Neuronal stem cell (in vitro differentiated cells): ENCODE data around the gene PRIMA1.
A peak's percentile ranks its signal among the peaks of the same experiment; 100 is the strongest.

Source experiments
- DNase-seq: peaks from one replicate; pipeline ENCODE4 v3.0.0-alpha.2; 2013; ENCODE audit warnings: low spot score
- H2AFZ ChIP-seq: one replicate; pipeline ENCODE4 v1.6.1; 2013; ENCODE audit warnings: mild to moderate bottlenecking, low read length, inconsistent platforms
- H2AK5ac ChIP-seq: 2 replicates; pipeline ENCODE4 v1.6.1; 2013; ENCODE audit warnings: low read depth, mild to moderate bottlenecking, inconsistent platforms, low read length, moderate library complexity, mixed read lengths
- H2BK120ac ChIP-seq: 2 replicates; pipeline ENCODE4 v1.6.1; 2013; ENCODE audit warnings: low read depth, mild to moderate bottlenecking, inconsistent platforms, low read length, moderate library complexity, mixed read lengths
- H2BK12ac ChIP-seq: one replicate; pipeline ENCODE4 v1.6.1; 2013; ENCODE audit warnings: low read length, inconsistent platforms
- H2BK15ac ChIP-seq: 2 replicates; pipeline ENCODE4 v1.6.1; 2013; ENCODE audit warnings: mild to moderate bottlenecking, low read length, inconsistent platforms, mixed read lengths
- H2BK5ac ChIP-seq: one replicate; pipeline ENCODE4 v1.6.1; 2013; ENCODE audit warnings: inconsistent platforms, mild to moderate bottlenecking, low read length, moderate library complexity
- H3K14ac ChIP-seq: one replicate; pipeline ENCODE4 v1.6.1; 2013; ENCODE audit warnings: low read length, inconsistent platforms
- H3K18ac ChIP-seq: 2 replicates; pipeline ENCODE4 v1.6.1; 2013; ENCODE audit warnings: low read length, inconsistent platforms
- H3K23ac ChIP-seq: 2 replicates; pipeline ENCODE4 v1.6.1; 2013; ENCODE audit warnings: low read depth, mild to moderate bottlenecking, mixed read lengths, low read length, inconsistent platforms; ENCODE audit not compliant: poor library complexity
- H3K27ac ChIP-seq: replicated peaks from 3 replicates; pipeline ENCODE4 v1.5.1; 2013; ENCODE audit warnings: low read length, inconsistent platforms
- H3K27me3 ChIP-seq, 3 experiments: 2 replicates each; pipeline ENCODE4 v1.6.1; 2013; ENCODE audit warnings: low read length in 3 of 3, mild to moderate bottlenecking in 2 of 3, inconsistent platforms in 1 of 3, low read depth in 1 of 3, mixed read lengths in 1 of 3, moderate library complexity in 1 of 3; ENCODE audit not compliant: control insufficient read depth in 3 of 3, insufficient read depth in 3 of 3
- H3K36me3 ChIP-seq, 2 donors: replicated peaks in 1 of 2; 2 replicates each; pipeline ENCODE4 v1.6.1; 2013; ENCODE audit warnings: low read length in 2 of 2; ENCODE audit not compliant: control insufficient read depth in 2 of 2, insufficient read depth in 2 of 2
- H3K4ac ChIP-seq: 2 replicates; pipeline ENCODE4 v1.6.1; 2013; ENCODE audit warnings: inconsistent platforms, mild to moderate bottlenecking, low read length, moderate library complexity
- H3K4me1 ChIP-seq, 2 donors: 1 replicate in 1 of 2; 2 replicates in 1 of 2; pipeline ENCODE4 v1.6.1; 2013; ENCODE audit warnings: low read length in 2 of 2, low read depth in 1 of 2; ENCODE audit not compliant: control insufficient read depth in 2 of 2, insufficient read depth in 1 of 2
- H3K4me2 ChIP-seq: one replicate; pipeline ENCODE4 v1.6.1; 2013; ENCODE audit warnings: mild to moderate bottlenecking, low read length, inconsistent platforms; ENCODE audit not compliant: insufficient read depth, poor library complexity, severe bottlenecking
- H3K4me3 ChIP-seq, 2 donors: 2 replicates each; pipeline ENCODE4 v1.5.1; 2013; ENCODE audit warnings: low read length in 2 of 2, mild to moderate bottlenecking in 2 of 2, inconsistent platforms in 1 of 2, moderate library complexity in 1 of 2
- H3K79me1 ChIP-seq: one replicate; pipeline ENCODE4 v1.6.1; 2013; ENCODE audit warnings: low read depth, mild to moderate bottlenecking, inconsistent platforms, low read length, moderate library complexity
- H3K9ac ChIP-seq: one replicate; pipeline ENCODE4 v1.6.1; 2013; ENCODE audit warnings: mild to moderate bottlenecking, low read depth, low read length, inconsistent platforms; ENCODE audit not compliant: poor library complexity
- H3K9me3 ChIP-seq, 2 donors: replicated peaks in 1 of 2; 2 replicates each; pipeline versions ENCODE3 to v1.6.1; 2013; ENCODE audit warnings: low read length in 2 of 2, mild to moderate bottlenecking in 2 of 2, inconsistent platforms in 1 of 2, low read depth in 1 of 2, mixed read lengths in 1 of 2, moderate library complexity in 1 of 2; ENCODE audit not compliant: control insufficient read depth in 2 of 2, insufficient read depth in 1 of 2
- H4K8ac ChIP-seq: one replicate; pipeline ENCODE4 v1.6.1; 2013; ENCODE audit warnings: low read depth, mild to moderate bottlenecking, inconsistent platforms, low read length, moderate library complexity
- H4K91ac ChIP-seq: one replicate; pipeline ENCODE4 v1.6.1; 2013; ENCODE audit warnings: low read length, low read depth, mild to moderate bottlenecking, inconsistent platforms; ENCODE audit not compliant: poor library complexity
- WGBS, 2 donors: extraction: QIAGEN DNeasy Blood & Tissue Kit; methylation state at CpG; one replicate each; pipeline ENCODE4 v1.1.7; 2013; ENCODE audit warnings: missing lambda C conversion rate in 2 of 2, mixed read lengths in 1 of 2; ENCODE audit not compliant: insufficient read length in 2 of 2, insufficient replicate concordance in 1 of 2; ENCODE audit errors: extremely low coverage in 2 of 2; 5-methylcytosine and 5-hydroxymethylcytosine counted together

PRIMA1 gene

DNA sequence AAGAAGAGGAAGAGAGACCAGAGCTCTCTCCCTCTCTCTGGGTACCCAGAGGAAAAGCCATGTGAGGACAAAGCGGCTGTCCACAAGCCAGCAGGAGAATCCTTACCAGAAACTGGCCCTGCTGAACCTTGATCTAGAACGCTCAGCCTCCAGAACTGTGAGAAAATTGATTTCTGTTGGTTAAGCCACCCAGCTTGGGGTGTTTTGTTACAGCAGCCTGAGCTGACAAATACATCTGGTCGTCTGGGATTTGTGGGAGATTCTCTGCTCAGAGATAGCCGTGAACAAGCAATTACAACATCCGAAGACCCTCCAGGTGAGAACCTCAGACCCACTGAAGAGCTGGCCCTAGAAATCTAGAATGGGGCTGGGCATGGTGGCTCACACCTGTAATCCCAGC is 6.5 kb upstream of the PRIMA1 start:
- no peak overlapping the region for H3K14ac ChIP-seq
- no peak overlapping the region for H2AFZ ChIP-seq
- no peak overlapping the region for H3K4me2 ChIP-seq
- no peak for DNase-seq
- H2BK15ac ChIP-seq, result no peak overlapping the region
- H3K9me3 ChIP-seq, result no peaks in the 10 kb centered on the region
- no peak overlapping the region for H4K8ac ChIP-seq
- H3K27me3 ChIP-seq, result peaks cover 0 to 18% (median 0%) of the 10 kb centered on the region in 3 experiments
- WGBS, 2 donors, result no CpG with 5 or more reads among the region's 5 CpGs
- peak overlapping the region; percentile 22 for H2BK5ac ChIP-seq
- H3K4me1 ChIP-seq, result peaks cover 0 to 2% of the 10 kb centered on the region in 2 donors
- no peaks in the 10 kb centered on the region for H3K79me1 ChIP-seq
- H3K4me3 ChIP-seq, result no peak overlapping the region
- no peak overlapping the region for H3K18ac ChIP-seq
- H2BK120ac ChIP-seq, result no peak overlapping the region
- no peak overlapping the region for H4K91ac ChIP-seq
- no peak overlapping the region for H2BK12ac ChIP-seq
- no peak overlapping the region for H3K23ac ChIP-seq
- no peak overlapping the region for H3K27ac ChIP-seq
- no peak overlapping the region for H2AK5ac ChIP-seq
- no peak overlapping the region for H3K4ac ChIP-seq
- H3K36me3 ChIP-seq, result no peaks in the 10 kb centered on the region
- no peak overlapping the region for H3K9ac ChIP-seq

DNA sequence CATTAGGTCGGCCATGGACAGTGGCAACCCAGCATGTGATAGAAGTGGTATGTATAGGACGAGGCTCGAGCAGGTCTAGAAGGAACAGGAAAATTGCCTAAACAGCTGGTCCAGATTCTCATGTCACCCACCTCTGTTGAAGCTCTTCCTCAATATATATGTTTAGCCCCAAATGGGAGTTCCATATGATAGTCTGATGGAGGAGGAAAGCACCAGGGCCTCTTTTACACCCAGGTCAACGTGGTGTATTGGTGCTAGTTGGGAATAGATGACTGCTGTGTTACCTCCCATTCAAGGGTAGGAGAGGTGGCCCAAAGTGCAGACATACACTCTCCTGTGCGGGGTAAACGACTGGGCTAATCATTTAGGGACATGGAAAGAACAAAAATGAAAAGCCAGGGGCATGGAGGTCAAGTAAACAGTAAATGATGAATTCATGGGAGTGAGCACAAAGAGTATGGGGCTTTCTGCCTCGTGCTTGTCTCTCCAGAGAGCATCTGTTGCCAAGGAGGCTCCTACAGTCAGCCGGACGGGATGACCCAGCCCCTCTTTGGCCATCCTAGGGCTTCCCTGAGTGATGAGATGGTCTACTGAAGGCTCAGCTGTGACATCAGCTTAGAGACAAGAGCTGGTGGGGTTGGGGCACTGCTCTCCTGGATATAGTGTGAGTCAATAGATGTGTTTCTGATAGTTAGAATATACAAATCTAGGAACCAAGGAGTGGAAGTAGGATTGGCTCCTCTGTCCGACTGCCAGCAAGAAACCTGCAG is 5.5 kb upstream of the PRIMA1 start:
- H3K4me1 ChIP-seq, result peaks cover 0 to 8% of the 10 kb centered on the region in 2 donors
- H3K79me1 ChIP-seq, result no peaks in the 10 kb centered on the region
- no peak for DNase-seq
- no peak overlapping the region for H3K27ac ChIP-seq
- H2BK5ac ChIP-seq, result no peak overlapping the region
- H2BK15ac ChIP-seq, result no peak overlapping the region
- H3K4ac ChIP-seq, result no peak overlapping the region
- no peak overlapping the region for H4K8ac ChIP-seq
- H3K9ac ChIP-seq, result no peak overlapping the region
- H3K9me3 ChIP-seq, result no peaks in the 10 kb centered on the region
- H4K91ac ChIP-seq, result no peak overlapping the region
- no peak overlapping the region for H2BK120ac ChIP-seq
- peaks cover 0 to 28% (median 0%) of the 10 kb centered on the region in 3 experiments for H3K27me3 ChIP-seq
- no peak overlapping the region for H2AK5ac ChIP-seq
- no peak overlapping the region for H3K4me3 ChIP-seq
- no peak overlapping the region for H2BK12ac ChIP-seq
- H3K14ac ChIP-seq, result no peak overlapping the region
- H3K23ac ChIP-seq, result no peak overlapping the region
- H3K18ac ChIP-seq, result no peak overlapping the region
- H3K4me2 ChIP-seq, result no peak overlapping the region
- H3K36me3 ChIP-seq, result no peaks in the 10 kb centered on the region
- no peak overlapping the region for H2AFZ ChIP-seq
- WGBS, 2 donors, result no CpG with 5 or more reads among the region's 10 CpGs

DNA sequence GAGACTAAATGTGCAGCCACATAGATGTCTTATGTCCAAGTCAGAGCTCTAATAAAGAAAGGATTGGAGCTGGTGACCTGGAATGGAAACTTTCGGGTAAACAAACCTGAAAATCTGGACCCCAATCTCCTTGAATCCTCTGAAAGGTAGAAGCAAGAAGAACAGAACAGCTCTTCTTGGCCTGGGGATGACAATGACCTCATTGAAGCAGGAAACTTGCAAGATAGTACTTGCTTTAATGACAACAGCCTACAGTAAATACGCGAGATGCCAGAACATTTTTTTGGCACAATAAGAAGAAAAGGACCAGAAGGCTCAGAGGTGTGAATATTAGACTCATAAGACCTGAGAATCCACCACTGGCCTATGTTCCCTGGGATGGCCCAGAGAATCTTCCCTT is 4.1 kb upstream of the PRIMA1 start:
- H3K27me3 ChIP-seq, result peaks cover 0 to 42% (median 6%) of the 10 kb centered on the region in 3 experiments

DNA sequence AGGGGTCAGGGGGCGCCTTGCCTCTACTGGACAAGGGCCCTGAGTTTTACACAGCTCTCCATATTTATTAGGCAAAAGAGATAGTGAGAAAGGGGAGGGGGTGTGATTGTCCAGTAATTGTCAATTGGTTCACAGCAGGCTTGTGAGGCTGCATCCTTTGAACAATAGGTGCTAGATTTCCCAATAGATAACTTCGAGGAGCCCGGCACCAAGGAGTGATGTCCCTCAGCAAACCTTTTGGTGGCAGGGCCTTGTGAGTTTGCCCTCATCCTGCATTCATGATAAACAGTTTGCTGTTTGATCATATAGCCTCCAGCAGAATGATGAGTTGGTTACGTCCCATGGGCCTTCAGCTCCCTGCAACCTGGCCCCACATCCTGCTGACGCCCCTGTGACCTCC is 2.7 kb upstream of the PRIMA1 start:
- H2BK120ac ChIP-seq, result no peak overlapping the region
- H2BK15ac ChIP-seq, result no peak overlapping the region
- no peak overlapping the region for H2BK5ac ChIP-seq
- no peak overlapping the region for H3K4me2 ChIP-seq
- H3K4ac ChIP-seq, result no peak overlapping the region
- H3K4me1 ChIP-seq, result peaks cover 0 to 10% of the 10 kb centered on the region in 2 donors
- H3K14ac ChIP-seq, result no peak overlapping the region
- no peak overlapping the region for H2AK5ac ChIP-seq
- no peak overlapping the region for H3K23ac ChIP-seq
- no CpG with 5 or more reads among the region's 5 CpGs for WGBS, 2 donors
- H4K8ac ChIP-seq, result no peak overlapping the region
- H3K4me3 ChIP-seq, result no peak overlapping the region
- no peaks in the 10 kb centered on the region for H3K79me1 ChIP-seq
- peaks cover 0 to 52% (median 6%) of the 10 kb centered on the region in 3 experiments for H3K27me3 ChIP-seq
- no peak overlapping the region for H3K27ac ChIP-seq
- no peaks in the 10 kb centered on the region for H3K36me3 ChIP-seq
- H2AFZ ChIP-seq, result no peak overlapping the region
- no peak overlapping the region for H2BK12ac ChIP-seq
- H3K9me3 ChIP-seq, result no peaks in the 10 kb centered on the region
- H3K9ac ChIP-seq, result no peak overlapping the region
- no peak overlapping the region for H4K91ac ChIP-seq
- no peak overlapping the region for H3K18ac ChIP-seq
- no peak for DNase-seq

More for the DNA sequence above, 4.1 kb upstream of the PRIMA1 start:
- Histone ChIP-seq H3K4ac (no peak overlapping the region), H2BK120ac (no peak overlapping the region), H2AK5ac (no peak overlapping the region), H3K23ac (no peak overlapping the region), H3K27ac (no peak overlapping the region), H3K4me1 (peaks cover 0 to 10% of the 10 kb centered on the region in 2 donors), H3K14ac (no peak overlapping the region), H3K36me3 (no peaks in the 10 kb centered on the region), H2BK12ac (no peak overlapping the region), H3K9ac (no peak overlapping the region), H4K8ac (no peak overlapping the region), H3K9me3 (no peaks in the 10 kb centered on the region), H3K4me3 (no peak overlapping the region), H2BK5ac (no peak overlapping the region), H2BK15ac (no peak overlapping the region), H4K91ac (no peak overlapping the region), H3K79me1 (no peaks in the 10 kb centered on the region), H3K18ac (no peak overlapping the region), H2AFZ (no peak overlapping the region), H3K4me2 (no peak overlapping the region)
- no peak for DNase-seq
- no CpG with 5 or more reads among the region's 3 CpGs for WGBS, 2 donors
